ENCODE measurements around the gene SGCB.

DNA sequence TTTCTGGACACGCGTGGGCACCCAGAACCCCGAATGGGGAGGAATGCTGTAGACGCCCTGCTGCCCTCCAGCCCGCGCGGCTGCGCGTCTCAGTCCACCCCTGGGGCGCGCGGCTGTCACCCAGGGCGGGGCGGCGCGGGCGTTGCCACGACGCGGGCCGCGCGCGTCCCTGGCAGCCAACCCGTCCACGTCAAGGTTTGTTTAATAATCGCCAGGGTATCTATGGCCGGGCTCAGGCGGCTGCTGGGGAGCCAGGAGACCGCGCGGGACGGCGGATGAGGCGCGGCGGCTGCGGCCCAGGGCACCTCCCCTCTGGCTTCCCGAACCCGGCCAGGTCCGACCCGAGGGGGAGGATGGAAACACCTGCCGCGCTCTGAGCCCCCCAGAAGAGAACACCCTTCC lies 13.1 kb upstream of the SGCB start, which contains the start of gene SPATA18:
- TF ChIP-seq, protein P1, sequence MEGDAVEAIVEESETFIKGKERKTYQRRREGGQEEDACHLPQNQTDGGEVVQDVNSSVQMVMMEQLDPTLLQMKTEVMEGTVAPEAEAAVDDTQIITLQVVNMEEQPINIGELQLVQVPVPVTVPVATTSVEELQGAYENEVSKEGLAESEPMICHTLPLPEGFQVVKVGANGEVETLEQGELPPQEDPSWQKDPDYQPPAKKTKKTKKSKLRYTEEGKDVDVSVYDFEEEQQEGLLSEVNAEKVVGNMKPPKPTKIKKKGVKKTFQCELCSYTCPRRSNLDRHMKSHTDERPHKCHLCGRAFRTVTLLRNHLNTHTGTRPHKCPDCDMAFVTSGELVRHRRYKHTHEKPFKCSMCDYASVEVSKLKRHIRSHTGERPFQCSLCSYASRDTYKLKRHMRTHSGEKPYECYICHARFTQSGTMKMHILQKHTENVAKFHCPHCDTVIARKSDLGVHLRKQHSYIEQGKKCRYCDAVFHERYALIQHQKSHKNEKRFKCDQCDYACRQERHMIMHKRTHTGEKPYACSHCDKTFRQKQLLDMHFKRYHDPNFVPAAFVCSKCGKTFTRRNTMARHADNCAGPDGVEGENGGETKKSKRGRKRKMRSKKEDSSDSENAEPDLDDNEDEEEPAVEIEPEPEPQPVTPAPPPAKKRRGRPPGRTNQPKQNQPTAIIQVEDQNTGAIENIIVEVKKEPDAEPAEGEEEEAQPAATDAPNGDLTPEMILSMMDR (IDR thresholded peaks at IDR 0.05), result no peak
- TF ChIP-seq POLR2A (IDR thresholded peaks at IDR 0.05), result no peak
- TF ChIP-seq POLR2AphosphoS5 (IDR thresholded peaks at IDR 0.05; ENCODE audit: insufficient read depth in 1 of 2, low read depth in 1 of 2), result no peak
